Suppressor macrophage treated with lipopolysaccharide for 4 hours (primary cell): Measurements from ENCODE around the gene CCN5.
A peak's percentile ranks its signal among the peaks of the same experiment; 100 is the strongest.

Source experiments
- DNase-seq: peaks from one replicate; pipeline ENCODE4 v3.0.0-alpha.2; 2020

CCN5 gene

GRCh38 chr20:44739942-44740341 is 24.8 kb downstream of the CCN5 start:
- no peak for DNase-seq

- DNase-seq: no peak
These were observed 27.3 kb downstream of the CCN5 start for GRCh38 chr20:44742304-44743079.

- no peak for DNase-seq
These were observed 28.0 kb downstream of the CCN5 start for GRCh38 chr20:44743080-44743701.

- no peak for DNase-seq
These were observed 28.9 kb downstream of the CCN5 start for GRCh38 chr20:44743916-44744655.

- DNase-seq: no peak
These were observed 30.0 kb downstream of the CCN5 start for GRCh38 chr20:44745122-44745597.

GRCh38 chr20:44745598-44746366 is 30.6 kb downstream of the CCN5 start, which contains the start of gene KCNK15:
Gene KCNK15, plus strand, starts transcription at chr20:44745865. Its CDS starts 46 bp downstream, at chr20:44745911.
- peak; percentile 43 for DNase-seq

GRCh38 chr20:44746367-44747165 is 31.4 kb downstream of the CCN5 start:
- peak; percentile 9 for DNase-seq

- peak; percentile 74 for DNase-seq
These were observed 32.2 kb downstream of the CCN5 start for GRCh38 chr20:44747166-44748004.

- DNase-seq: no peak
These were observed 32.8 kb downstream of the CCN5 start for GRCh38 chr20:44748005-44748370.

GRCh38 chr20:44750081-44750805 is 35.1 kb downstream of the CCN5 start:
- no peak for DNase-seq

GRCh38 chr20:44752099-44752931 is 37.1 kb downstream of the CCN5 start:
- DNase-seq: no peak

GRCh38 chr20:44754554-44754953 is 39.4 kb downstream of the CCN5 start:
- DNase-seq: no peak

- DNase-seq: no peak
These were observed 41.0 kb downstream of the CCN5 start for GRCh38 chr20:44756011-44756688.

- no peak for DNase-seq
These were observed 41.8 kb downstream of the CCN5 start for GRCh38 chr20:44756956-44757355.

- no peak for DNase-seq
These were observed 43.3 kb downstream of the CCN5 start for GRCh38 chr20:44758247-44759101.

- no peak for DNase-seq
These were observed 44.4 kb downstream of the CCN5 start for GRCh38 chr20:44759595-44759994.

GRCh38 chr20:44761423-44761822 is 46.3 kb downstream of the CCN5 start:
- DNase-seq: no peak
